Neuronal stem cell (in vitro differentiated cells): ENCODE measurements around the gene ATP5ME.

Experiments used
- DNase-seq: peaks from one replicate; pipeline ENCODE4 v3.0.0-alpha.2; 2013; ENCODE audit warnings: low spot score
- H2AFZ ChIP-seq: one replicate; pipeline ENCODE4 v1.6.1; 2013; ENCODE audit warnings: mild to moderate bottlenecking, low read length, inconsistent platforms
- H2AK5ac ChIP-seq: 2 replicates; pipeline ENCODE4 v1.6.1; 2013; ENCODE audit warnings: low read depth, mild to moderate bottlenecking, inconsistent platforms, low read length, moderate library complexity, mixed read lengths
- H2BK120ac ChIP-seq: 2 replicates; pipeline ENCODE4 v1.6.1; 2013; ENCODE audit warnings: low read depth, mild to moderate bottlenecking, inconsistent platforms, low read length, moderate library complexity, mixed read lengths
- H2BK12ac ChIP-seq: one replicate; pipeline ENCODE4 v1.6.1; 2013; ENCODE audit warnings: low read length, inconsistent platforms
- H2BK15ac ChIP-seq: 2 replicates; pipeline ENCODE4 v1.6.1; 2013; ENCODE audit warnings: mild to moderate bottlenecking, low read length, inconsistent platforms, mixed read lengths
- H2BK5ac ChIP-seq: one replicate; pipeline ENCODE4 v1.6.1; 2013; ENCODE audit warnings: inconsistent platforms, mild to moderate bottlenecking, low read length, moderate library complexity
- H3K14ac ChIP-seq: one replicate; pipeline ENCODE4 v1.6.1; 2013; ENCODE audit warnings: low read length, inconsistent platforms
- H3K18ac ChIP-seq: 2 replicates; pipeline ENCODE4 v1.6.1; 2013; ENCODE audit warnings: low read length, inconsistent platforms
- H3K23ac ChIP-seq: 2 replicates; pipeline ENCODE4 v1.6.1; 2013; ENCODE audit warnings: low read depth, mild to moderate bottlenecking, mixed read lengths, low read length, inconsistent platforms; ENCODE audit not compliant: poor library complexity
- H3K27ac ChIP-seq: replicated peaks from 3 replicates; pipeline ENCODE4 v1.5.1; 2013; ENCODE audit warnings: low read length, inconsistent platforms
- H3K27me3 ChIP-seq, 3 experiments: 2 replicates each; pipeline ENCODE4 v1.6.1; 2013; ENCODE audit warnings: low read length in 3 of 3, mild to moderate bottlenecking in 2 of 3, inconsistent platforms in 1 of 3, low read depth in 1 of 3, mixed read lengths in 1 of 3, moderate library complexity in 1 of 3; ENCODE audit not compliant: control insufficient read depth in 3 of 3, insufficient read depth in 3 of 3
- H3K36me3 ChIP-seq, 2 donors: replicated peaks in 1 of 2; 2 replicates each; pipeline ENCODE4 v1.6.1; 2013; ENCODE audit warnings: low read length in 2 of 2; ENCODE audit not compliant: control insufficient read depth in 2 of 2, insufficient read depth in 2 of 2
- H3K4ac ChIP-seq: 2 replicates; pipeline ENCODE4 v1.6.1; 2013; ENCODE audit warnings: inconsistent platforms, mild to moderate bottlenecking, low read length, moderate library complexity
- H3K4me1 ChIP-seq, 2 donors: 1 replicate in 1 of 2; 2 replicates in 1 of 2; pipeline ENCODE4 v1.6.1; 2013; ENCODE audit warnings: low read length in 2 of 2, low read depth in 1 of 2; ENCODE audit not compliant: control insufficient read depth in 2 of 2, insufficient read depth in 1 of 2
- H3K4me2 ChIP-seq: one replicate; pipeline ENCODE4 v1.6.1; 2013; ENCODE audit warnings: mild to moderate bottlenecking, low read length, inconsistent platforms; ENCODE audit not compliant: insufficient read depth, poor library complexity, severe bottlenecking
- H3K4me3 ChIP-seq, 2 donors: 2 replicates each; pipeline ENCODE4 v1.5.1; 2013; ENCODE audit warnings: low read length in 2 of 2, mild to moderate bottlenecking in 2 of 2, inconsistent platforms in 1 of 2, moderate library complexity in 1 of 2
- H3K79me1 ChIP-seq: one replicate; pipeline ENCODE4 v1.6.1; 2013; ENCODE audit warnings: low read depth, mild to moderate bottlenecking, inconsistent platforms, low read length, moderate library complexity
- H3K9ac ChIP-seq: one replicate; pipeline ENCODE4 v1.6.1; 2013; ENCODE audit warnings: mild to moderate bottlenecking, low read depth, low read length, inconsistent platforms; ENCODE audit not compliant: poor library complexity
- H3K9me3 ChIP-seq, 2 donors: replicated peaks in 1 of 2; 2 replicates each; pipeline versions ENCODE3 to v1.6.1; 2013; ENCODE audit warnings: low read length in 2 of 2, mild to moderate bottlenecking in 2 of 2, inconsistent platforms in 1 of 2, low read depth in 1 of 2, mixed read lengths in 1 of 2, moderate library complexity in 1 of 2; ENCODE audit not compliant: control insufficient read depth in 2 of 2, insufficient read depth in 1 of 2
- H4K8ac ChIP-seq: one replicate; pipeline ENCODE4 v1.6.1; 2013; ENCODE audit warnings: low read depth, mild to moderate bottlenecking, inconsistent platforms, low read length, moderate library complexity
- H4K91ac ChIP-seq: one replicate; pipeline ENCODE4 v1.6.1; 2013; ENCODE audit warnings: low read length, low read depth, mild to moderate bottlenecking, inconsistent platforms; ENCODE audit not compliant: poor library complexity
- WGBS, 2 donors: extraction: QIAGEN DNeasy Blood & Tissue Kit; methylation state at CpG; one replicate each; pipeline ENCODE4 v1.1.7; 2013; ENCODE audit warnings: missing lambda C conversion rate in 2 of 2, mixed read lengths in 1 of 2; ENCODE audit not compliant: insufficient read length in 2 of 2, insufficient replicate concordance in 1 of 2; ENCODE audit errors: extremely low coverage in 2 of 2; 5-methylcytosine and 5-hydroxymethylcytosine counted together

ATP5ME gene

GRCh38 chr4:683982-684622, 10.0 kb upstream of the ATP5ME start:
- Histone ChIP-seq H3K36me3 (no peaks in the 10 kb centered on the region), H4K91ac (no peak overlapping the region), H4K8ac (peak overlapping the region; percentile 43), H3K79me1 (peaks cover 7% of the 10 kb centered on the region), H3K18ac (peak overlapping the region; percentile 80), H2BK12ac (peak overlapping the region; percentile 73), H2AK5ac (peak overlapping the region; percentile 98), H3K4me3 (no peak overlapping the region), H2BK15ac (peak overlapping the region; percentile 93), H3K4me2 (no peak overlapping the region), H3K9me3 (no peaks in the 10 kb centered on the region), H3K4ac (peak overlapping the region; percentile 93), H3K9ac (no peak overlapping the region), H3K14ac (peak overlapping the region; percentile 75), H2BK5ac (peak overlapping the region; percentile 66), H3K27ac (no peak overlapping the region), H3K23ac (peak overlapping the region; percentile 91), H3K4me1 (peaks cover 6 to 9% of the 10 kb centered on the region in 2 donors), H2AFZ (peak overlapping the region; percentile 72), H2BK120ac (peak overlapping the region; percentile 4), H3K27me3 (peaks cover 0 to 9% (median 9%) of the 10 kb centered on the region in 3 experiments)
- DNase-seq: no peak
- no CpG with 5 or more reads among the region's 19 CpGs for WGBS, 2 donors

- no peaks in the 10 kb centered on the region for H3K36me3 ChIP-seq
- H3K18ac ChIP-seq: peak overlapping the region; percentile 70
- H3K4me1 ChIP-seq: peaks cover 6 to 9% of the 10 kb centered on the region in 2 donors
- no peak for DNase-seq
- H3K4ac ChIP-seq: peak overlapping the region; percentile 93
- no peak overlapping the region for H2BK5ac ChIP-seq
- H3K4me2 ChIP-seq: no peak overlapping the region
- no peak overlapping the region for H3K27ac ChIP-seq
- H3K79me1 ChIP-seq: peaks cover 7% of the 10 kb centered on the region
- H3K4me3 ChIP-seq: no peak overlapping the region
- peak overlapping the region; percentile 72 for H2AFZ ChIP-seq
- peak overlapping the region; percentile 97 for H2AK5ac ChIP-seq
- H3K9ac ChIP-seq: peak overlapping the region; percentile 4
- peak overlapping the region; percentile 58 for H2BK15ac ChIP-seq
- H2BK12ac ChIP-seq: peak overlapping the region; percentile 75
- no peak overlapping the region for H4K91ac ChIP-seq
- peaks cover 0 to 9% (median 4%) of the 10 kb centered on the region in 3 experiments for H3K27me3 ChIP-seq
- H4K8ac ChIP-seq: no peak overlapping the region
- no peaks in the 10 kb centered on the region for H3K9me3 ChIP-seq
- H2BK120ac ChIP-seq: peak overlapping the region; percentile 4
- no CpG with 5 or more reads among the region's 25 CpGs for WGBS, 2 donors
- H3K23ac ChIP-seq: peak overlapping the region; percentile 91
- H3K14ac ChIP-seq: peak overlapping the region; percentile 75
These were observed 9.3 kb upstream of the ATP5ME start for GRCh38 chr4:683247-683897.

- Histone ChIP-seq H3K4me2 (no peak overlapping the region), H3K27ac (no peak overlapping the region), H2AFZ (no peak overlapping the region)
These were observed 8.6 kb upstream of the ATP5ME start for GRCh38 chr4:682490-683172.

More at GRCh38 chr4:682490-683172, 8.6 kb upstream of the ATP5ME start:
- H4K91ac ChIP-seq: peak overlapping the region; percentile 12
- peak overlapping the region; percentile 97 for H2AK5ac ChIP-seq
- peaks cover 6 to 9% of the 10 kb centered on the region in 2 donors for H3K4me1 ChIP-seq
- H2BK15ac ChIP-seq: peak overlapping the region; percentile 58
- no CpG with 5 or more reads among the region's 23 CpGs for WGBS, 2 donors
- peak overlapping the region; percentile 91 for H3K23ac ChIP-seq
- no peaks in the 10 kb centered on the region for H3K36me3 ChIP-seq
- peaks cover 0 to 9% (median 2%) of the 10 kb centered on the region in 3 experiments for H3K27me3 ChIP-seq
- no peak for DNase-seq
- peak overlapping the region; percentile 75 for H2BK12ac ChIP-seq
- peak overlapping the region; percentile 56 for H3K14ac ChIP-seq
- H2BK5ac ChIP-seq: no peak overlapping the region
- H3K9me3 ChIP-seq: no peaks in the 10 kb centered on the region
- H3K18ac ChIP-seq: no peak overlapping the region
- no peak overlapping the region for H3K9ac ChIP-seq
- no peak overlapping the region for H4K8ac ChIP-seq
- H3K79me1 ChIP-seq: peaks cover 7% of the 10 kb centered on the region
- peak overlapping the region; percentile 93 for H3K4ac ChIP-seq
- no peak overlapping the region for H2BK120ac ChIP-seq
- H3K4me3 ChIP-seq: no peak overlapping the region
